H1 (cell line): Measurements from ENCODE around the gene CD4. TPM values are rescaled to one million over a fixed set of nuclear protein-coding genes. Genes with fewer than 3 reads are reported as not detected.

Experiments used
- CTCF ChIA-PET: fragments of 300-600 bp; sonication (Branson Sonifier 250); formaldehyde crosslinking; loops from one replicate; lab custom pipeline; 2021; ENCODE audit not compliant: partially characterized antibody; lab: Charles Lee
- POLR2A ChIA-PET: fragments of 300-600 bp; sonication (Branson Sonifier 250); formaldehyde crosslinking; loops from one replicate; lab custom pipeline; 2021; ENCODE audit warnings: inconsistent platforms; ENCODE audit not compliant: partially characterized antibody; lab: Charles Lee
- DNase-seq, 2 experiments: peaks; one replicate each; pipeline versions ENCODE4 v3.0.0 to v3.0.0-alpha.2; 2010 to 2022; ENCODE audit warnings: low spot score in 2 of 2, low read depth in 1 of 2, mixed read lengths in 1 of 2
- FAIRE-seq: peaks from 2 replicates; lab custom pipeline; 2011; peaks lifted over from hg19 to GRCh38; lab: Jason Lieb, UNC
- H2AFZ ChIP-seq: 2 replicates; pipeline ENCODE4 v1.8.1; 2012; ENCODE audit warnings: low read length, inconsistent platforms
- H2AK5ac ChIP-seq: 2 replicates; pipeline ENCODE4 v1.6.1; 2013; ENCODE audit warnings: low read depth, low read length
- H2BK120ac ChIP-seq: replicated peaks from 2 replicates; pipeline ENCODE3; 2013; ENCODE audit warnings: low read depth, low read length, inconsistent platforms
- H2BK12ac ChIP-seq: 2 replicates; pipeline ENCODE4 v1.6.1; 2013; ENCODE audit warnings: low read depth, low read length
- H2BK15ac ChIP-seq: 2 replicates; pipeline ENCODE4 v1.6.1; 2013; ENCODE audit warnings: low read length
- H2BK20ac ChIP-seq: 2 replicates; pipeline ENCODE4 v1.6.1; 2013; ENCODE audit warnings: low read length
- H2BK5ac ChIP-seq: 2 replicates; pipeline ENCODE4 v1.6.1; 2013; ENCODE audit warnings: low read depth, low read length
- H3K14ac ChIP-seq: 2 replicates; pipeline ENCODE4 v1.6.1; 2013; ENCODE audit warnings: inconsistent platforms; ENCODE audit not compliant: insufficient read length
- H3K18ac ChIP-seq: 2 replicates; pipeline ENCODE4 v1.6.1; 2013; ENCODE audit warnings: low read length; ENCODE audit errors: extremely low read depth
- H3K23ac ChIP-seq: 2 replicates; pipeline ENCODE4 v1.6.1; 2013; ENCODE audit warnings: inconsistent platforms; ENCODE audit not compliant: insufficient read length
- H3K23me2 ChIP-seq: 2 replicates; pipeline ENCODE4 v1.6.1; 2013; ENCODE audit warnings: low read depth, low read length
- H3K27ac ChIP-seq: 2 replicates; pipeline ENCODE4 v1.6.1; 2011; ENCODE audit warnings: low read depth, low read length, inconsistent platforms
- H3K27me3 ChIP-seq, 4 experiments: replicated peaks in 1 of 4; 1 replicate in 1 of 4; 2 replicates in 3 of 4; pipeline versions ENCODE4 v1.6.1 to v1.8.1; 2011 to 2013; ENCODE audit warnings: low read length in 3 of 4, mild to moderate bottlenecking in 3 of 4, inconsistent platforms in 2 of 4, mixed read lengths in 2 of 4, moderate library complexity in 1 of 4; ENCODE audit not compliant: control insufficient read depth in 3 of 4, insufficient read depth in 3 of 4; ENCODE audit errors: extremely low read depth in 1 of 4
- H3K36me3 ChIP-seq, 4 experiments: 2 replicates each; pipeline versions ENCODE4 v1.6.1 to v1.8.1; 2011 to 2013; ENCODE audit warnings: mild to moderate bottlenecking in 4 of 4, low read length in 3 of 4, moderate library complexity in 2 of 4, control low read depth in 1 of 4, inconsistent platforms in 1 of 4; ENCODE audit not compliant: insufficient read depth in 4 of 4, control insufficient read depth in 2 of 4
- H3K4ac ChIP-seq: replicated peaks from 2 replicates; pipeline ENCODE3; 2013; ENCODE audit warnings: low read length, low read depth, mixed read lengths, inconsistent platforms; ENCODE audit not compliant: insufficient read length
- H3K4me1 ChIP-seq, 4 experiments: replicated peaks in 1 of 4; 1 replicate in 1 of 4; 2 replicates in 3 of 4; pipeline versions ENCODE4 v1.6.1 to v1.8.1; 2011 to 2013; ENCODE audit warnings: low read length in 3 of 4, inconsistent platforms in 2 of 4, mixed read lengths in 1 of 4; ENCODE audit not compliant: insufficient read depth in 4 of 4, control insufficient read depth in 3 of 4
- H3K4me2 ChIP-seq, 2 experiments: 2 replicates each; pipeline versions ENCODE4 v1.6.1 to v1.8.1; 2011 to 2013; ENCODE audit warnings: low read depth in 2 of 2, low read length in 2 of 2, control low read depth in 1 of 2, inconsistent platforms in 1 of 2, mild to moderate bottlenecking in 1 of 2; ENCODE audit not compliant: insufficient read depth in 1 of 2
- H3K4me3 ChIP-seq, 4 experiments: fragments of 200-600, 300-600 bp in 1 of 4; sonication (generic), shearing (Covaris generic), sonication (Bioruptor Twin) in 1 of 4; 2 replicates each; pipeline versions ENCODE4 v1.5.1 to v1.8.1; 2011 to 2016; ENCODE audit warnings: low read length in 4 of 4, low read depth in 3 of 4, control low read depth in 2 of 4, inconsistent platforms in 2 of 4, mild to moderate bottlenecking in 2 of 4, mixed read lengths in 1 of 4, moderate library complexity in 1 of 4; ENCODE audit not compliant: insufficient read depth in 2 of 4; ENCODE audit errors: extremely low read depth in 1 of 4
- H3K56ac ChIP-seq: replicated peaks from 2 replicates; pipeline ENCODE3; 2013; ENCODE audit warnings: low read depth, mild to moderate bottlenecking, mixed read lengths, low read length, inconsistent platforms; ENCODE audit not compliant: insufficient read length
- H3K79me1 ChIP-seq: 2 replicates; pipeline ENCODE4 v1.6.1; 2013; ENCODE audit warnings: low read depth, low read length, control low read depth
- H3K79me2 ChIP-seq, 2 experiments: 2 replicates each; pipeline versions ENCODE4 v1.6.1 to v1.8.1; 2012 to 2013; ENCODE audit warnings: low read length in 2 of 2, mild to moderate bottlenecking in 2 of 2, inconsistent platforms in 1 of 2; ENCODE audit not compliant: insufficient read depth in 2 of 2, control insufficient read depth in 1 of 2
- H3K9ac ChIP-seq, 4 experiments: replicated peaks in 1 of 4; 1 replicate in 1 of 4; 2 replicates in 3 of 4; pipeline versions ENCODE4 v1.6.1 to v1.8.1; 2011 to 2013; ENCODE audit warnings: low read depth in 3 of 4, low read length in 3 of 4, control low read depth in 2 of 4, mild to moderate bottlenecking in 2 of 4, moderate library complexity in 2 of 4, inconsistent platforms in 1 of 4; ENCODE audit errors: extremely low read depth in 1 of 4
- H3K9me3 ChIP-seq, 2 experiments: 2 replicates each; pipeline versions ENCODE4 v1.6.1 to v1.8.1; 2012 to 2013; ENCODE audit warnings: mild to moderate bottlenecking in 2 of 2, moderate library complexity in 2 of 2, control low read depth in 1 of 2, inconsistent platforms in 1 of 2, low read depth in 1 of 2, low read length in 1 of 2, mixed read lengths in 1 of 2; ENCODE audit not compliant: insufficient read depth in 2 of 2
- H4K20me1 ChIP-seq, 2 experiments: replicated peaks in 1 of 2; 2 replicates each; pipeline versions ENCODE3 to v1.8.1; 2011 to 2013; ENCODE audit warnings: inconsistent platforms in 2 of 2, low read length in 2 of 2, mild to moderate bottlenecking in 1 of 2; ENCODE audit not compliant: insufficient read depth in 2 of 2, control insufficient read depth in 1 of 2
- H4K5ac ChIP-seq: 2 replicates; pipeline ENCODE4 v1.6.1; 2013; ENCODE audit warnings: low read length, low read depth, mixed read lengths, inconsistent platforms; ENCODE audit not compliant: insufficient read length
- H4K8ac ChIP-seq: 2 replicates; pipeline ENCODE4 v1.8.0; 2013; ENCODE audit warnings: mild to moderate bottlenecking, moderate library complexity, low read length, inconsistent platforms; ENCODE audit not compliant: insufficient read depth; ENCODE audit errors: extremely low read depth
- H4K91ac ChIP-seq: replicated peaks from 2 replicates; pipeline ENCODE3; 2013; ENCODE audit warnings: low read length, mixed read lengths, inconsistent platforms; ENCODE audit not compliant: insufficient read length
- ATF2 ChIP-seq: IDR thresholded peaks from 2 replicates; pipeline ENCODE4 v1.6.1; 2012; ENCODE audit warnings: low read length, inconsistent platforms
- CHD1 ChIP-seq: IDR thresholded peaks from 2 replicates; pipeline ENCODE4 v1.6.1; 2012; ENCODE audit warnings: low read depth, low read length, improper control_type of control experiment
- CHD2 ChIP-seq: IDR thresholded peaks from 2 replicates; pipeline ENCODE4 v1.6.1; 2012; ENCODE audit warnings: low read length, improper control_type of control experiment
- HDAC6 ChIP-seq: IDR thresholded peaks from one replicate; pipeline ENCODE4 v1.7.1; 2012; ENCODE audit warnings: low read depth, mild to moderate bottlenecking, inconsistent platforms, low read length, moderate library complexity
- JUND ChIP-seq: IDR thresholded peaks from 2 replicates; pipeline ENCODE4 v1.6.1; 2011; ENCODE audit warnings: mild to moderate bottlenecking, improper control_type of control experiment, low read length
- RFX5 ChIP-seq: IDR thresholded peaks from 2 replicates; pipeline ENCODE4 v1.6.1; 2011; ENCODE audit warnings: low read depth, low read length, improper control_type of control experiment, borderline replicate concordance
- TEAD4 ChIP-seq: IDR thresholded peaks from 2 replicates; pipeline ENCODE4 v1.6.1; 2012; ENCODE audit warnings: low read depth, low read length, inconsistent platforms, mixed read lengths
- USF2 ChIP-seq: IDR thresholded peaks from 2 replicates; pipeline ENCODE4 v1.6.1; 2011; ENCODE audit warnings: low read length, improper control_type of control experiment
- WGBS, 2 experiments: shearing (Covaris generic) in 1 of 2; methylation state at CpG; one replicate each; pipeline versions ENCODE4 v1.1.6 to v1.1.7; 2013 to 2015; ENCODE audit warnings: low lambda C conversion rate in 2 of 2, mixed read lengths in 2 of 2, inconsistent platforms in 1 of 2, low coverage in 1 of 2, missing lambda C conversion rate in 1 of 2; ENCODE audit not compliant: insufficient replicate concordance in 2 of 2, insufficient coverage in 1 of 2, insufficient read length in 1 of 2; ENCODE audit errors: extremely low coverage in 1 of 2, missing lambda C conversion rate in 1 of 2; 5-methylcytosine and 5-hydroxymethylcytosine counted together
- polyA plus RNA-seq, 7 experiments: library from polyadenylated mRNA; depleted of rRNA in 3 of 7; stranded (reverse) in 5 of 7; unstranded in 2 of 7; fragments of >200 nt in 5 of 7; fragments of 200-250 nt in 2 of 7; gene quantifications; 1 replicate in 5 of 7; 2 replicates in 1 of 7; 4 replicates in 1 of 7; pipeline versions ENCODE4 v1.2.1 to v1.2.3, GENCODE V29; 2011 to 2013; ENCODE audit warnings: missing spikeins in 2 of 7, mixed read lengths in 2 of 7
- total RNA-seq: library from RNA; stranded (reverse); fragmentation: NEBNext Ultra II Directional; extraction: Animal tissue kit (Norgen Biotek cat#: 25700); gene quantifications from 2 replicates; pipeline ENCODE4 v1.2.1, GENCODE V29; 2021

Gene CD4
- total and polyA plus RNA-seq, 2 of the 8 experiments (the other 6 are each of a cell fraction or from before 2014, with no cell fraction given), result 3.4 to 5.1 TPM

GRCh38 chr12:6840330-6840729 is 51.0 kb downstream of the CD4 start:
- POLR2A ChIA-PET, result interaction anchor here (0.6 to 27.1 kb wide), 9 partner anchors 5 to 121 kb away, joined by 3 to 588 read pairs (median 8); partner anchors contain the start of genes C12orf57, CDCA3, GNB3 and GPR162
- no peak overlapping the region for H4K91ac ChIP-seq
- TF ChIP-seq USF2 (no peak), CHD1 (no peak), TEAD4 (no peak), HDAC6 (no peak), JUND (no peak), CHD2 (no peak), RFX5 (no peak), ATF2 (no peak)
- TF ChIP-seq, all 59 proteins: peak for 0
- Histone ChIP-seq H3K4me1 (peaks cover 0 to 3% (median 2%) of the 10 kb centered on the region in 4 experiments; a peak in 1 of 7 replicates), H3K9me3 (no peaks in the 10 kb centered on the region), H3K36me3 (peaks cover 20 to 58% (median 42%) of the 10 kb centered on the region in 4 experiments), H4K20me1 (peaks cover 7 to 8% of the 10 kb centered on the region in 2 experiments), H2BK12ac (no peak overlapping the region), H3K23me2 (no peaks in the 10 kb centered on the region), H3K79me1 (no peaks in the 10 kb centered on the region), H3K4ac (no peak overlapping the region), H2BK20ac (no peak overlapping the region), H3K14ac (no peak overlapping the region), H2BK5ac (no peak overlapping the region), H3K56ac (no peak overlapping the region), H3K23ac (no peak overlapping the region), H2AK5ac (no peak overlapping the region), H3K79me2 (no peaks in the 10 kb centered on the region), H3K27ac (no peak overlapping the region), H3K18ac (no peak overlapping the region), H4K8ac (no peak overlapping the region), H3K4me2 (no peak overlapping the region), H3K27me3 (no peaks in the 10 kb centered on the region), H2AFZ (no peak overlapping the region), H4K5ac (no peak overlapping the region), H2BK15ac (no peak overlapping the region), H3K9ac (no peak overlapping the region), H3K4me3 (no peak overlapping the region), H2BK120ac (no peak overlapping the region)
- DNase-seq (no peak), FAIRE-seq (no peak)
- 80% methylated on average over 1 of the region's 1 CpG; no CpG with 5 or more reads in 1 of the 2 experiments for WGBS, 2 experiments
- CTCF ChIA-PET, result interaction anchor here (0.5 to 23.7 kb wide), 11 partner anchors 7 to 375 kb away, joined by 3 to 532 read pairs (median 5); partner anchors contain the start of genes CD4, CDCA3, GNB3 and GPR162
